HepG2 (cell line): ENCODE results near the gene DDR1. TPM values are rescaled to one million over a fixed set of nuclear protein-coding genes. Genes with fewer than 3 reads are reported as not detected.

Experiments used
- ATAC-seq: fragments of 200-7000 bp; cut with Tn5 transposase; 3 replicates; pipeline ENCODE4 v1.9.1; 2020; ENCODE audit warnings: mild to moderate bottlenecking, moderate library complexity
- BruUV-seq: library from RNA; stranded (reverse); fragments of 400-500 nt; replicated peaks from 2 replicates; lab custom pipeline; 2021; lab: Mats Ljungman, UMichigan
- CTCF ChIA-PET: fragments of 300-600 bp; formaldehyde crosslinking; extraction: SDS; loops from one replicate; lab custom pipeline; 2021; ENCODE audit warnings: low total read pairs, inconsistent platforms, low intra/inter-chr PET ratio; lab: Yijun Ruan, JAX
- POLR2A ChIA-PET: fragments of 350-600 bp; sonication (Branson Sonifier 250); formaldehyde crosslinking; loops from one replicate; lab custom pipeline; 2020; ENCODE audit warnings: antibody characterized with exemption, inconsistent platforms; lab: Yijun Ruan, JAX
- DNase-seq: peaks from one replicate; pipeline ENCODE4 v3.0.0-alpha.2; 2015; ENCODE audit warnings: low spot score
- FAIRE-seq: peaks from 3 replicates; lab custom pipeline; 2011; peaks lifted over from hg19 to GRCh38; lab: Jason Lieb, UNC
- H2AFZ ChIP-seq: one replicate; pipeline ENCODE4 v1.6.1; 2011; ENCODE audit warnings: low read length, inconsistent platforms
- H3K27ac ChIP-seq: fragments of 300-600 bp; 3 replicates; pipeline ENCODE4 v1.8.0; 2011; ENCODE audit warnings: mixed run types, mild to moderate bottlenecking, mixed read lengths, low read length, inconsistent platforms; ENCODE audit not compliant: insufficient read depth; ENCODE audit errors: extremely low read length
- H3K27me3 ChIP-seq, 2 experiments: fragments of 200-600 bp in 1 of 2; 2 replicates in 1 of 2; 3 replicates in 1 of 2; pipeline versions ENCODE4 v1.6.0 to v1.8.0; 2011; ENCODE audit warnings: low read length in 2 of 2, mild to moderate bottlenecking in 2 of 2, moderate library complexity in 2 of 2, inconsistent platforms in 1 of 2; ENCODE audit not compliant: insufficient read depth in 2 of 2, control insufficient read depth in 1 of 2
- H3K36me3 ChIP-seq, 2 experiments: fragments of 200-600 bp in 1 of 2; replicated peaks in 1 of 2; 2 replicates in 1 of 2; 3 replicates in 1 of 2; pipeline versions ENCODE4 v1.5.1 to v1.8.0; 2011; ENCODE audit warnings: low read length in 2 of 2, inconsistent platforms in 1 of 2; ENCODE audit not compliant: insufficient read depth in 2 of 2, control insufficient read depth in 1 of 2
- H3K4me1 ChIP-seq: 2 replicates; pipeline ENCODE4 v1.5.1; 2012; ENCODE audit warnings: low read length, inconsistent platforms; ENCODE audit not compliant: insufficient read depth
- H3K4me2 ChIP-seq: 2 replicates; pipeline ENCODE4 v1.6.0; 2011; ENCODE audit warnings: low read depth, low read length, inconsistent platforms
- H3K4me3 ChIP-seq, 3 experiments: fragments of 200-600 bp in 1 of 3; sonication (generic), shearing (Covaris generic) in 1 of 3; replicated peaks in 1 of 3; 2 replicates each; pipeline ENCODE4 v1.5.1; 2011 to 2016; ENCODE audit warnings: low read length in 3 of 3, inconsistent platforms in 2 of 3, low read depth in 2 of 3, mild to moderate bottlenecking in 2 of 3, control low read depth in 1 of 3, mixed read lengths in 1 of 3; ENCODE audit not compliant: insufficient read depth in 1 of 3
- H3K79me2 ChIP-seq: one replicate; pipeline ENCODE4 v1.6.1; 2011; ENCODE audit warnings: low read length, inconsistent platforms; ENCODE audit not compliant: insufficient read depth
- H3K9ac ChIP-seq: 2 replicates; pipeline ENCODE4 v1.6.0; 2011; ENCODE audit warnings: mild to moderate bottlenecking, low read depth, low read length, inconsistent platforms; ENCODE audit not compliant: insufficient read depth
- H3K9me3 ChIP-seq: 2 replicates; pipeline ENCODE4 v1.5.1; 2012; ENCODE audit warnings: mild to moderate bottlenecking, low read length
- H4K20me1 ChIP-seq: 2 replicates; pipeline ENCODE4 v1.6.0; 2011; ENCODE audit warnings: inconsistent platforms, mild to moderate bottlenecking, low read length, moderate library complexity; ENCODE audit not compliant: insufficient read depth
- PRPF4 ChIP-seq: fragments of 200-400 bp; formaldehyde crosslinking; IDR thresholded peaks from 2 replicates; pipeline ENCODE4 v1.6.1; 2016; ENCODE audit warnings: low read length, low read depth; ENCODE audit not compliant: poor library complexity, severe bottlenecking
- TBX2 ChIP-seq: sonication (generic); formaldehyde crosslinking; IDR thresholded peaks from 2 replicates; pipeline ENCODE4 v1.5.0; 2020; ENCODE audit warnings: missing genetic modification reagents, mild to moderate bottlenecking, borderline replicate concordance
- ZBTB8A ChIP-seq: sonication (generic); formaldehyde crosslinking; IDR thresholded peaks from 2 replicates; pipeline ENCODE4 v1.4.0; 2020; ENCODE audit warnings: mild to moderate bottlenecking, low read depth, missing genetic modification reagents, borderline replicate concordance
- ZFP37 ChIP-seq: sonication (generic); formaldehyde crosslinking; IDR thresholded peaks from 2 replicates; pipeline ENCODE4 v1.4.0; 2020; ENCODE audit warnings: missing genetic modification reagents, borderline replicate concordance
- ZNF12 ChIP-seq: sonication (generic); formaldehyde crosslinking; IDR thresholded peaks from 2 replicates; pipeline ENCODE4 v1.5.0; 2020; ENCODE audit warnings: missing genetic modification reagents
- ZNF772 ChIP-seq: sonication (generic); formaldehyde crosslinking; IDR thresholded peaks from 2 replicates; pipeline ENCODE4 v1.5.0; 2020; ENCODE audit warnings: mild to moderate bottlenecking, missing genetic modification reagents
- WGBS: methylation state at CpG from one replicate; pipeline ENCODE4 v1.1.6; 2017; ENCODE audit warnings: low lambda C conversion rate; 5-methylcytosine and 5-hydroxymethylcytosine counted together
- in situ Hi-C: cut with HindIII; loops from 2 replicates; pipeline ENCODE4 v1.10.0; 2017; ENCODE audit warnings: low pct_unique_long_range_greater_than_20kb; ENCODE audit not compliant: extremely low pct_ligation_motif_present
- intact Hi-C: fragments of 100-400 bp; cut with micrococcal nuclease; formaldehyde crosslinking; loops from one replicate; pipeline ENCODE4 v1.10.0; 2022; ENCODE audit not compliant: unreplicated experiment
- polyA plus RNA-seq, 8 experiments: library from polyadenylated mRNA; depleted of rRNA in 3 of 8; stranded (reverse) in 7 of 8; unstranded in 1 of 8; fragments of >200 nt; fragmentation: Illumina TruSeq in 4 of 8; extraction: Trizol in 4 of 8; gene quantifications; 2 replicates each; pipeline versions ENCODE4 v1.2.1 to v1.2.3, GENCODE V29; 2011 to 2016; ENCODE audit warnings: low read depth in 4 of 8, missing spikeins in 1 of 8, mixed read lengths in 1 of 8; ENCODE audit not compliant: insufficient read depth in 1 of 8
- total RNA-seq, 5 experiments: library from RNA; depleted of rRNA; stranded (reverse); fragments of >200 nt; fragmentation: Illumina TruSeq; extraction: Trizol; gene quantifications; 2 replicates each; pipeline ENCODE4 v1.2.3, GENCODE V29; 2016; ENCODE audit warnings: low read depth in 1 of 5
- TF ChIP-seq, protein P1 (sequence below): sonication (generic); formaldehyde crosslinking; IDR thresholded peaks from 2 replicates; pipeline ENCODE4 v1.4.0; 2020; ENCODE audit warnings: missing genetic modification reagents, mild to moderate bottlenecking, borderline replicate concordance
- TF ChIP-seq, protein P2 (sequence below): sonication (generic); formaldehyde crosslinking; IDR thresholded peaks from 2 replicates; pipeline ENCODE4 v1.5.0; 2020; ENCODE audit warnings: missing genetic modification reagents
- TF ChIP-seq, protein P3 (sequence below): fragments of 450-650 bp; IDR thresholded peaks from 2 replicates; pipeline ENCODE4 v1.6.1; 2017; ENCODE audit warnings: mild to moderate bottlenecking
- TF ChIP-seq, protein P4 (sequence below): sonication (generic); formaldehyde crosslinking; conservative IDR thresholded peaks from 2 replicates; pipeline ENCODE4 v1.5.0; 2020; ENCODE audit warnings: missing genetic modification reagents
- TF ChIP-seq, protein P5 (sequence below): IDR thresholded peaks from 2 replicates; pipeline ENCODE4 v1.6.1; 2012; ENCODE audit warnings: inconsistent platforms

The DDR1 gene
- total and polyA plus RNA-seq, 2 of the 13 experiments (the other 11 are each of a cell fraction or from before 2014, with no cell fraction given), result 16.7 to 20.2 TPM

DNA sequence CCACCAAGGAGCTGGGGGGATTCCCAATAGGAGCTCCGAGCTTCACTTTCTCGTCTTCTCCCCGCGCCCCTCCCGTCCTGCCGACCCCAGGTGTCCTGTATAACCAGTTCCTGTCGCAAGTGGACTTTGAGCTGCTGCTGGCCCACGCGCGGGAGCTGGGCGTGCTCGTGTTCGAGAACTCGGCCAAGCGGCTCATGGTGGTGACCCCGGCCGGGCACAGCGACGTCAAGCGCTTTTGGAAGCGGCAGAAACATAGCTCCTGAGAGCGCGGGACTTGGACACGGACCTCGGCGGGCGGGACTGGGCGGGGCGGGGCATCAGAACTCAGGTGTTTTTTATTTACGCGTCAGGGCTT, 29.4 kb downstream of the DDR1 start (continued):
- TF ChIP-seq, protein P1, sequence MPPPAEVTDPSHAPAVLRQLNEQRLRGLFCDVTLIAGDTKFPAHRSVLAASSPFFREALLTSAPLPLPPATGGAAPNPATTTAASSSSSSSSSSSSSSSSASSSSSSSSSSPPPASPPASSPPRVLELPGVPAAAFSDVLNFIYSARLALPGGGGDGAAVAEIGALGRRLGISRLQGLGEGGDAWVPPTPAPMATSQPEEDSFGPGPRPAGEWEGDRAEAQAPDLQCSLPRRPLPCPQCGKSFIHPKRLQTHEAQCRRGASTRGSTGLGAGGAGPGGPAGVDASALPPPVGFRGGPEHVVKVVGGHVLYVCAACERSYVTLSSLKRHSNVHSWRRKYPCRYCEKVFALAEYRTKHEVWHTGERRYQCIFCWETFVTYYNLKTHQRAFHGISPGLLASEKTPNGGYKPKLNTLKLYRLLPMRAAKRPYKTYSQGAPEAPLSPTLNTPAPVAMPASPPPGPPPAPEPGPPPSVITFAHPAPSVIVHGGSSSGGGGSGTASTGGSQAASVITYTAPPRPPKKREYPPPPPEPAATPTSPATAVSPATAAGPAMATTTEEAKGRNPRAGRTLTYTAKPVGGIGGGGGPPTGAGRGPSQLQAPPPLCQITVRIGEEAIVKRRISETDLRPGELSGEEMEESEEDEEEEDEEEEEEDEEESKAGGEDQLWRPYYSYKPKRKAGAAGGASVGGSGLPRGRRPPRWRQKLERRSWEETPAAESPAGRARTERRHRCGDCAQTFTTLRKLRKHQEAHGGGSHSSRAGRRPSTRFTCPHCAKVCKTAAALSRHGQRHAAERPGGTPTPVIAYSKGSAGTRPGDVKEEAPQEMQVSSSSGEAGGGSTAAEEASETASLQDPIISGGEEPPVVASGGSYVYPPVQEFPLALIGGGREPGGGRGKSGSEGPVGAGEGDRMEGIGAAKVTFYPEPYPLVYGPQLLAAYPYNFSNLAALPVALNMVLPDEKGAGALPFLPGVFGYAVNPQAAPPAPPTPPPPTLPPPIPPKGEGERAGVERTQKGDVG, result peak; percentile 74; the same call in 1 of the 2 replicates

DNA sequence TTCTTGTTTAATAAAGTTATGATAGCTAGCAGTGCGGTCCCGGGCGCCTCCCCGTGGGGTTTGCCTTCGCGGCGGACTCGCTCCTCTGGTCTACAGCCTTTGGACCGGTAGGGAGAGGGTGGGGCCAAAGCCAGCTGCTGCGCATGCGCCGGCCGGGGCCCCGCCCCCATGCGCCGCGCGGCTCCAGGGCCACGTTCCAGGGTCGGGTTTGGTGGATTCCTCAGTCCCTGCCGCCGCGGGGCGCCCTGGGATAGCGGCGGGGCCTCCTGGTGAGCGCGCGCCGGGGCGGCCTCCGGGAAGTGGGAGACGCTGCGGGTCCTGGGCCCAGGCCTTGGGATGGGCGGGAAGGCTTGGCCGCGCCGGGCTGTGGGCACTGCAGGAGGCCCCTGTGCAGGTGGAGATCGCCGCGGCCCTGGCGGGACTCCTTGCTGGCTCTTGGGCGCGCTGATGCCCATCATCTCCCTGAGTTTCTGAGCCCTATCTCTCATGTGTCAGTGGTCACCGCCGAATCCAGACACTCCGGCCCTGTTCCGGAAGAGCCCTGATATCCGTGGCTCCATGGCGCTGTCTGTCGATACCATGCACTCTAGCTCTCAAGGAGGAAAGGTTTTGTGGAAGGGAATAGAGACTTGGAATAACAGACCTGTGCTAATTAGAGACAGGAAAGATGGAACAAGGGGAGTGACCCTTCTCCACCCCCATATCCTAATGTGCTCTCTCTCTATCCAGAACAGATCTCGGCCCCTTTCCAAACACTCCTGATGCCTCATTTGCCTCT, 29.9 kb downstream of the DDR1 start, which contains the start of gene VARS2:
Gene VARS2, plus strand, starts transcription at position 163 of the 778 bp plus-strand sequence. Its CDS starts 599 bp downstream, at position 762.
- peak within 1 kb of the TSS; percentile 81 for H3K27ac ChIP-seq
- no peak within 1 kb of the TSS for H2AFZ ChIP-seq
- ChIA-PET CTCF (interaction anchor here (1.2 to 3.1 kb wide), 5 partner anchors 85 to 166 kb away, joined by 3 to 11 read pairs (median 9); no protein-coding TSS in a partner anchor), POLR2A (interaction anchor here (0.7 to 3.4 kb wide), 24 partner anchors 9 to 627 kb away, joined by 3 to 24 read pairs (median 4); partner anchors contain the start of genes DDR1, DDX39B, GNL1 and MDC1)
- intact Hi-C loops (loop anchor here (1.0 to 2.0 kb wide), 3 partner anchors 86 to 173 kb away; no protein-coding TSS in a partner anchor), in situ Hi-C loops (no loop called here)
- peaks cover 14 to 49% of the 10 kb centered on the region in 2 experiments for H3K36me3 ChIP-seq
- DNase-seq (peak; percentile 92), ATAC-seq (peak; percentile 96), FAIRE-seq (peak; percentile 70)
- H3K4me3 ChIP-seq, result peak within 1 kb of the TSS; percentile 61 to 80 (median 78)
- peaks cover 32% of the 10 kb centered on the region for H3K4me1 ChIP-seq
- H3K79me2 ChIP-seq, result peaks cover 15% of the 10 kb centered on the region
- peak within 1 kb of the TSS; percentile 97 for H3K4me2 ChIP-seq
- peak within 1 kb of the TSS; percentile 90 for H3K9ac ChIP-seq
- BruUV-seq, result TSS peak; percentile 78
- H3K27me3 ChIP-seq, result no peaks in the 10 kb centered on the region
- 0% methylated on average over 27 of the region's 52 CpGs for WGBS
- H3K9me3 ChIP-seq, result no peaks in the 10 kb centered on the region
- H4K20me1 ChIP-seq, result no peaks in the 10 kb centered on the region
- TF ChIP-seq, protein P2, sequence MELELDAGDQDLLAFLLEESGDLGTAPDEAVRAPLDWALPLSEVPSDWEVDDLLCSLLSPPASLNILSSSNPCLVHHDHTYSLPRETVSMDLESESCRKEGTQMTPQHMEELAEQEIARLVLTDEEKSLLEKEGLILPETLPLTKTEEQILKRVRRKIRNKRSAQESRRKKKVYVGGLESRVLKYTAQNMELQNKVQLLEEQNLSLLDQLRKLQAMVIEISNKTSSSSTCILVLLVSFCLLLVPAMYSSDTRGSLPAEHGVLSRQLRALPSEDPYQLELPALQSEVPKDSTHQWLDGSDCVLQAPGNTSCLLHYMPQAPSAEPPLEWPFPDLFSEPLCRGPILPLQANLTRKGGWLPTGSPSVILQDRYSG (CRISPR knock-in tag), result peak; percentile 75; the same call in 1 of the 2 replicates
- no peak for TF ChIP-seq ZNF12 (CRISPR knock-in tag)
- TF ChIP-seq ZNF772 (CRISPR knock-in tag), result peak; percentile 98
- TF ChIP-seq, protein P3, sequence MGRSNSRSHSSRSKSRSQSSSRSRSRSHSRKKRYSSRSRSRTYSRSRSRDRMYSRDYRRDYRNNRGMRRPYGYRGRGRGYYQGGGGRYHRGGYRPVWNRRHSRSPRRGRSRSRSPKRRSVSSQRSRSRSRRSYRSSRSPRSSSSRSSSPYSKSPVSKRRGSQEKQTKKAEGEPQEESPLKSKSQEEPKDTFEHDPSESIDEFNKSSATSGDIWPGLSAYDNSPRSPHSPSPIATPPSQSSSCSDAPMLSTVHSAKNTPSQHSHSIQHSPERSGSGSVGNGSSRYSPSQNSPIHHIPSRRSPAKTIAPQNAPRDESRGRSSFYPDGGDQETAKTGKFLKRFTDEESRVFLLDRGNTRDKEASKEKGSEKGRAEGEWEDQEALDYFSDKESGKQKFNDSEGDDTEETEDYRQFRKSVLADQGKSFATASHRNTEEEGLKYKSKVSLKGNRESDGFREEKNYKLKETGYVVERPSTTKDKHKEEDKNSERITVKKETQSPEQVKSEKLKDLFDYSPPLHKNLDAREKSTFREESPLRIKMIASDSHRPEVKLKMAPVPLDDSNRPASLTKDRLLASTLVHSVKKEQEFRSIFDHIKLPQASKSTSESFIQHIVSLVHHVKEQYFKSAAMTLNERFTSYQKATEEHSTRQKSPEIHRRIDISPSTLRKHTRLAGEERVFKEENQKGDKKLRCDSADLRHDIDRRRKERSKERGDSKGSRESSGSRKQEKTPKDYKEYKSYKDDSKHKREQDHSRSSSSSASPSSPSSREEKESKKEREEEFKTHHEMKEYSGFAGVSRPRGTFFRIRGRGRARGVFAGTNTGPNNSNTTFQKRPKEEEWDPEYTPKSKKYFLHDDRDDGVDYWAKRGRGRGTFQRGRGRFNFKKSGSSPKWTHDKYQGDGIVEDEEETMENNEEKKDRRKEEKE, result no peak
- no peak for TF ChIP-seq PRPF4
- TF ChIP-seq, protein P4, sequence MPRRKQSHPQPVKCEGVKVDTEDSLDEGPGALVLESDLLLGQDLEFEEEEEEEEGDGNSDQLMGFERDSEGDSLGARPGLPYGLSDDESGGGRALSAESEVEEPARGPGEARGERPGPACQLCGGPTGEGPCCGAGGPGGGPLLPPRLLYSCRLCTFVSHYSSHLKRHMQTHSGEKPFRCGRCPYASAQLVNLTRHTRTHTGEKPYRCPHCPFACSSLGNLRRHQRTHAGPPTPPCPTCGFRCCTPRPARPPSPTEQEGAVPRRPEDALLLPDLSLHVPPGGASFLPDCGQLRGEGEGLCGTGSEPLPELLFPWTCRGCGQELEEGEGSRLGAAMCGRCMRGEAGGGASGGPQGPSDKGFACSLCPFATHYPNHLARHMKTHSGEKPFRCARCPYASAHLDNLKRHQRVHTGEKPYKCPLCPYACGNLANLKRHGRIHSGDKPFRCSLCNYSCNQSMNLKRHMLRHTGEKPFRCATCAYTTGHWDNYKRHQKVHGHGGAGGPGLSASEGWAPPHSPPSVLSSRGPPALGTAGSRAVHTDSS, result no peak
- peak; percentile 93 for TF ChIP-seq TBX2
- no peak; the same call in 1 of the 2 replicates for TF ChIP-seq ZFP37 (CRISPR knock-in tag)
- peak; percentile 84; the same call in 1 of the 2 replicates for TF ChIP-seq ZBTB8A
- TF ChIP-seq, protein P5, sequence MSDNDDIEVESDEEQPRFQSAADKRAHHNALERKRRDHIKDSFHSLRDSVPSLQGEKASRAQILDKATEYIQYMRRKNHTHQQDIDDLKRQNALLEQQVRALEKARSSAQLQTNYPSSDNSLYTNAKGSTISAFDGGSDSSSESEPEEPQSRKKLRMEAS, result peak; percentile 95
